Ureter (tissue), 1 donor: ENCODE data around the gene ATP5MC2. TPM values are rescaled to one million over a fixed set of nuclear protein-coding genes. Genes with fewer than 3 reads are reported as not detected.
"Not testable (repeated sequence)": the region's sequence is repeated elsewhere in the genome, so short reads cannot be mapped to it uniquely, and the experiment has no call there.

ENCODE experiments used
- DNase-seq: peaks from one replicate; pipeline ENCODE4 v3.0.0-alpha.2; 2020; ENCODE audit warnings: low spot score
- total RNA-seq: library from RNA; stranded (reverse); gene quantifications from one replicate; pipeline ENCODE4 v1.2.4, GENCODE V29; 2023
- donor health status: DM: yes; HTN: yes; CAD: no.

The ATP5MC2 gene
- 341 TPM for total RNA-seq

GRCh38 chr12:53675701-53676607 is at the start of gene ATP5MC2:
TSS of gene ATP5MC2 (minus strand) at chr12:53676083. CDS start at chr12:53672614, 3,469 bp downstream.
- peak; percentile 98 for DNase-seq

- DNase-seq: no peak
Measured at GRCh38 chr12:53722450-53723041, 46.7 kb upstream of the ATP5MC2 start.

GRCh38 chr12:53720946-53721345 is 45.1 kb upstream of the ATP5MC2 start:
- DNase-seq: no peak

GRCh38 chr12:53719649-53720048 is 43.8 kb upstream of the ATP5MC2 start:
- DNase-seq: no peak

- DNase-seq: not testable (repeated sequence)
Measured at GRCh38 chr12:53718567-53718966, 42.7 kb upstream of the ATP5MC2 start.

GRCh38 chr12:53717319-53717718 is 41.4 kb upstream of the ATP5MC2 start:
- DNase-seq: no peak

- no peak for DNase-seq
Measured at GRCh38 chr12:53714004-53714403, 38.1 kb upstream of the ATP5MC2 start.

GRCh38 chr12:53713516-53713915 is 37.6 kb upstream of the ATP5MC2 start:
- no peak for DNase-seq

- DNase-seq: no peak
Measured at GRCh38 chr12:53712059-53712643, 36.3 kb upstream of the ATP5MC2 start.

GRCh38 chr12:53710091-53710490 is 34.2 kb upstream of the ATP5MC2 start:
- DNase-seq: no peak

- DNase-seq: no peak
Measured at GRCh38 chr12:53709671-53710070, 33.8 kb upstream of the ATP5MC2 start.

GRCh38 chr12:53706080-53706479 is 30.2 kb upstream of the ATP5MC2 start:
- no peak for DNase-seq

GRCh38 chr12:53703756-53704155 is 27.9 kb upstream of the ATP5MC2 start:
- no peak for DNase-seq

- peak; percentile 86 for DNase-seq
Measured at GRCh38 chr12:53701518-53702264, 25.8 kb upstream of the ATP5MC2 start.

GRCh38 chr12:53700567-53700966 is 24.7 kb upstream of the ATP5MC2 start:
- no peak for DNase-seq

- DNase-seq: no peak
Measured at GRCh38 chr12:53699678-53700025, 23.8 kb upstream of the ATP5MC2 start.

- no peak for DNase-seq
Measured at GRCh38 chr12:53698948-53699677, 23.2 kb upstream of the ATP5MC2 start.

GRCh38 chr12:53696655-53697331 is 20.9 kb upstream of the ATP5MC2 start:
- DNase-seq: no peak

GRCh38 chr12:53696285-53696654 is 20.4 kb upstream of the ATP5MC2 start:
- peak; percentile 75 for DNase-seq

GRCh38 chr12:53695152-53696145 is 19.6 kb upstream of the ATP5MC2 start:
- no peak for DNase-seq
